Measurements from ENCODE around the gene DERL2. TPM values are rescaled to one million over a fixed set of nuclear protein-coding genes. Genes with fewer than 3 reads are reported as not detected.
"Not testable (repeated sequence)": the region's sequence is repeated elsewhere in the genome, so short reads cannot be mapped to it uniquely, and the experiment has no call there.

The DERL2 gene
- total RNA-seq, 1 donor from 2014 or later = 24.2 TPM

GRCh38 chr17:5435781-5436315, 50.1 kb downstream of the DERL2 start:
- not testable (repeated sequence) for DNase-seq

DNA sequence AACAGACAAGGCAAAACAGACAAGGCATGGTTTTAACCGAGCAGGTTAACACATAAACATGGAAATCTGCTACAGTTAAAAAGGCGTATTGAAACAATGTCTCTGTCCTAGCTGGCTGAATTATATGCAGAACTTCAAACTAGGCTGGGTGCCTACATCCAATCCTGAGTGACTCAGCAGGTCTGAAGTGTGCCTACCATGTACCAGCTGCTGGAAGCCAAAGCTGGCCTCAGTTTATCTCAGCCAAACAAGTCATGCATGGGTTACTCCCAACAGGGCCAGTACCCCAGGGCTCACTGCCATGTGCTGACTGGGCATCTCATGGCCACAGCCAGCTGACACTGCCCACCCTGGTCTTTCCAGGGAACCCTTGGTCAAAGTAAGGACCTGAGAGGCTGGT, 51.0 kb downstream of the DERL2 start:
- no peak for DNase-seq

- no peak for DNase-seq
These were observed 53.9 kb downstream of the DERL2 start for GRCh38 chr17:5431949-5432556.

GRCh38 chr17:5431234-5431633, 54.7 kb downstream of the DERL2 start:
- not testable (repeated sequence) for DNase-seq

DNA sequence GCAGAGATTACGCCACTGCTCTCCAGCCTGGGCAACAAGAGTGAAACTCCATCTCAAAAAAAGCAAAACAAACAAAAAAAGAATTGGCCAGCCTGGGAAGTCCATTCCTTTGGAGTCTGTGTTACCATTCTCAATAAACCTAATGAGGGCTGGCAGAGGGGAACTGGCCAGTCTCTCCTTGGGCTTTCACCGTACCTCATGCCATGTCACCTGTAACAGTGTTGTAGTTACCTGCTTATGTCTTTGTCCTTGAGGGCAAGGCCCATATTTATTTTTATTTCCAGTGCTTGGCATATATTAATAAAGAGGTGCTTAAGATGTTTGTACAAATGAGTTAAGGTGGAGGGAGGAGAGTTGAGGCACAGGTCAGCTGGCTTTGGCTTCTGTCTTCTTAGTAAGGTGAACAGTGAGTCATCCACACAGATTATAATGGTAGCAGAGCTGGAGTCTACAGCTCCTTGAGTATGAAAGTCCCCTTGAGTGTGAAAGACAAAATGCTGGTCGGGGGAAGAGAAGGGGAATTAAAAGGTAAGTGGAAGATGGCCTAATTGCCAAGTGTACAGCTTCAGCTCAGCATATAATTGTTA, 55.5 kb downstream of the DERL2 start:
- no peak for DNase-seq

- peak; percentile 24 for DNase-seq
These were observed 56.6 kb downstream of the DERL2 start for GRCh38 chr17:5429191-5429887.

DNA sequence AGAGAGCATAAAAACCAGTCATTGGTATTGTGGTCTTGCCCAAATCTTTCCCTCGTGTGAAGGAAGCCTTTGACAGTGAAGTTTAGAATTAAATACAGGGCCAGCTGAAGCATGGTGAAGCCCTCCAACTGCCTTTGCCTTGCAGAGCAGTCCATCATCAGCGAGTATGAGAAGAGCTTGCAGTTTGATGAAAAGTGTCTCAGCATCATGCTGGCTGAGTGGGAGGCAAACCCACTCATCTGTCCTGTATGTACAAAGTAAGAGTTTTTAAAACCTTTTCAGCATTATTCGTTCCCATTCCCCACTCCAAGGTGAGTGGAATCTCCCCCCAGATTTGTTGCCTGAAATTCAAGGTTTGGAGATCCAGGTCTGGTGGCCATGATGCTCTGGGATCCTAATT, 60.2 kb downstream of the DERL2 start:
- no peak for DNase-seq

DNA sequence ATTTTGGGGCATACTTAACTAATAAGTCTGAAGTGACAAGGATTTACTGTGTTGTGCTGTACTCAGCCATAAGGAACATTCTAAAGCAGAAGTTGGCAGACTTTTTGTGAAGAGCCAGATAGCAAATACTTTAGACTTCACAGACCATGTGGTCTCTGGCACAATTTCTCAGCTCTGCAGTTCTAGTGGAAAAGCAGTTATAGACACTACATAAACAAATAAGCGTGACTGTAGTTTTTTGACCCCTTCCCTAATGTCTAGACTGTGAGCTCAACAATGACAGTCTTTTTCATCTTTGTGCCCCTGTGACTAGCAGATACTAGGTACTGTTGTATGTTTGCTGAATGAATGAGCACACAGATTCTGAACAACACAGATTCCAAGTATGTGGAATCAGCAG, 61.1 kb downstream of the DERL2 start:
- DNase-seq = no peak

- no peak for DNase-seq
These were observed 63.5 kb downstream of the DERL2 start for GRCh38 chr17:5422505-5422904.

Other genes with a start within 250 kb of the DERL2 start
- 29.5 TPM for gene RABEP1, start 203.9 kb downstream of the DERL2 start, total RNA-seq
- gene NUP88, start 66.5 kb downstream of the DERL2 start, total RNA-seq = 56.1 TPM
- 43.8 TPM for gene RPAIN, start 66.0 kb downstream of the DERL2 start, total RNA-seq
- gene C1QBP, start 47.0 kb downstream of the DERL2 start, total RNA-seq = 82.8 TPM
- 8.7 TPM for gene DHX33, start 17.2 kb downstream of the DERL2 start, total RNA-seq
- 14.0 TPM for gene MIS12, start 388 bp upstream of the DERL2 start, total RNA-seq
- gene NLRP1, start 98.3 kb upstream of the DERL2 start, total RNA-seq = 25.6 TPM

Measured in skin of body (tissue), 2 donors.